B cell (primary cell): ENCODE results near the gene NHS.

Experiments used
- CTCF ChIP-seq: fragments of 200-600 bp; IDR thresholded peaks from one replicate; pipeline ENCODE4 v1.8.0; 2022; ENCODE audit warnings: antibody characterized with exemption, mild to moderate bottlenecking
- EZH2 ChIP-seq: IDR thresholded peaks from 2 replicates; pipeline ENCODE4 v1.6.1; 2012; ENCODE audit warnings: borderline replicate concordance, low read depth, mild to moderate bottlenecking, moderate library complexity, low read length; ENCODE audit not compliant: insufficient read depth, poor library complexity, severe bottlenecking

GRCh38 chrX:17369309-17369708 lies 5.7 kb upstream of the NHS start:
- no peak for TF ChIP-seq CTCF
- TF ChIP-seq EZH2 = no peak
